ENCODE measurements around the gene LRRC45. TPM values are rescaled to one million over a fixed set of nuclear protein-coding genes. Genes with fewer than 3 reads are reported as not detected.

Gene LRRC45
- total RNA-seq, 2 donors from 2014 or later, result 6.1 to 14.2 TPM

DNA sequence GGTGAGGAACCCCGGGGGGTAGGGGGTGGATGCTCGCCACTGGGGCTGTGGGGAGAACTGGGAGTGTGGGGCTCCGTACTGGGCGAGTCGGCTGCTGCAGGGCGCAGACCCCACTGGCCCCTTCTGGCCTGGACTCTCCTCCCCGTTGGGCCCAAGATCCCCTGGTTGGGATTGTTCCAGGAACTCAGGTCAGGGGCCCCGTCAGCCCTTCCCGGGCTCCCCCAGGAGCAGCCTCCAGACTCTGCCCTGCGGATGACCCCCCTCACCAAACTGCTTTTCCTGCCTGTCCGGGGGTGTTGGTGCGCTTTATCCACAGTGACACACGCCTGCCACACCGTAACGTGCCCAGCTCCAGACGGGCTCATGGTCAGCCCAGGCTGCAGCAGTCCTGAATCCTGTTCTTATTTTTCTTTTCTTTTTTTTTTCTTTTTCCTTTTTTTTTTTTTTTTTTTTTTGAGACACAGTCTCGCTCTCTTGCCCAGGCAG lies 21.5 kb upstream of the LRRC45 start:
- ATAC-seq (ENCODE audit: insufficient number of reproducible peaks, low FRiP score, low read depth), result no peak
- Histone ChIP-seq H3K4me3 (no peak overlapping the region), H3K27ac (no peak overlapping the region), H3K36me3 (peaks cover 5% of the 10 kb centered on the region), H3K4me1 (ENCODE audit: control insufficient read depth in 1 of 2, low read depth in 2 of 2) (peaks cover 26 to 41% of the 10 kb centered on the region in 2 donors), H3K9me3 (no peaks in the 10 kb centered on the region), H3K27me3 (replicated peaks; ENCODE audit: insufficient read depth) (no peaks in the 10 kb centered on the region)
- no peak for TF ChIP-seq CTCF (IDR thresholded peaks at IDR 0.05)
- DNase-seq (ENCODE audit: low spot score), result no peak

GRCh38 chr17:82003411-82004381 lies 19.4 kb upstream of the LRRC45 start:
- ATAC-seq (ENCODE audit: insufficient number of reproducible peaks, low FRiP score, low read depth), result peak; percentile 82
- H3K36me3 ChIP-seq, result no peaks in the 10 kb centered on the region
- H3K4me1 ChIP-seq (ENCODE audit: control insufficient read depth in 1 of 2, low read depth in 2 of 2), result peaks cover 31 to 60% of the 10 kb centered on the region in 2 donors
- no peaks in the 10 kb centered on the region for H3K9me3 ChIP-seq
- TF ChIP-seq CTCF (IDR thresholded peaks at IDR 0.05), result no peak
- peak; percentile 79 for DNase-seq (ENCODE audit: low spot score)
- no peaks in the 10 kb centered on the region for H3K27me3 ChIP-seq (replicated peaks; ENCODE audit: insufficient read depth)
- peak overlapping the region; percentile 82 to 85 for H3K27ac ChIP-seq
- peak overlapping the region; percentile 45 for H3K4me3 ChIP-seq

- Histone ChIP-seq H3K4me1 (ENCODE audit: control insufficient read depth in 1 of 2, low read depth in 2 of 2) (peaks cover 31 to 60% of the 10 kb centered on the region in 2 donors), H3K27ac (peak overlapping the region; percentile 82 to 85), H3K9me3 (no peaks in the 10 kb centered on the region), H3K4me3 (no peak overlapping the region), H3K36me3 (no peaks in the 10 kb centered on the region), H3K27me3 (replicated peaks; ENCODE audit: insufficient read depth) (no peaks in the 10 kb centered on the region)
- ATAC-seq (ENCODE audit: insufficient number of reproducible peaks, low FRiP score, low read depth) (no peak), DNase-seq (ENCODE audit: low spot score) (no peak)
- TF ChIP-seq CTCF (IDR thresholded peaks at IDR 0.05), result no peak
Observed at GRCh38 chr17:82004517-82005455, 18.3 kb upstream of the LRRC45 start.

GRCh38 chr17:82005701-82006348 lies 17.3 kb upstream of the LRRC45 start:
- DNase-seq (ENCODE audit: low spot score), result no peak
- no peaks in the 10 kb centered on the region for H3K27me3 ChIP-seq (replicated peaks; ENCODE audit: insufficient read depth)
- no peak overlapping the region for H3K27ac ChIP-seq
- TF ChIP-seq CTCF (IDR thresholded peaks at IDR 0.05), result no peak
- H3K36me3 ChIP-seq, result no peaks in the 10 kb centered on the region
- no peak overlapping the region for H3K4me3 ChIP-seq
- no peak for ATAC-seq (ENCODE audit: insufficient number of reproducible peaks, low FRiP score, low read depth)
- peaks cover 31 to 60% of the 10 kb centered on the region in 2 donors for H3K4me1 ChIP-seq (ENCODE audit: control insufficient read depth in 1 of 2, low read depth in 2 of 2)
- H3K9me3 ChIP-seq, result no peaks in the 10 kb centered on the region
